Naive B cell (primary cell): ENCODE measurements around the gene EPB41L4A. TPM values are rescaled to one million over a fixed set of nuclear protein-coding genes. Genes with fewer than 3 reads are reported as not detected.
"Not testable (repeated sequence)": the region's sequence is repeated elsewhere in the genome, so short reads cannot be mapped to it uniquely, and the experiment has no call there.

ENCODE experiments used
- ATAC-seq, 2 donors: fragments of 150-1000 bp; cut with Tn5 transposase; 2 replicates each; pipeline ENCODE4 v1.10.0; 2021; ENCODE audit warnings: low read depth in 2 of 2, mild to moderate bottlenecking in 2 of 2, moderate library complexity in 2 of 2
- DNase-seq: peaks from one replicate; pipeline ENCODE4 v3.0.0; 2022
- H3K27ac Mint-ChIP-seq, 6 donors: one replicate each; pipeline ENCODE4 v1.8.0; 2020 to 2022; ENCODE audit warnings: mild to moderate bottlenecking in 6 of 6, mixed read lengths in 6 of 6, moderate library complexity in 5 of 6, inconsistent platforms in 2 of 6
- H3K27me3 Mint-ChIP-seq, 3 donors: one replicate each; pipeline ENCODE4 v1.8.0; 2021 to 2022; ENCODE audit warnings: mixed read lengths in 3 of 3, mild to moderate bottlenecking in 1 of 3
- H3K36me3 Mint-ChIP-seq, 2 donors: one replicate each; pipeline ENCODE4 v1.8.0; 2020 to 2022; ENCODE audit warnings: mixed read lengths in 2 of 2, inconsistent platforms in 1 of 2, mild to moderate bottlenecking in 1 of 2
- H3K4me1 Mint-ChIP-seq, 3 donors: one replicate each; pipeline ENCODE4 v1.8.0; 2020 to 2022; ENCODE audit warnings: mixed read lengths in 3 of 3, inconsistent platforms in 1 of 3, mild to moderate bottlenecking in 1 of 3, moderate library complexity in 1 of 3
- H3K4me3 Mint-ChIP-seq, 8 donors: one replicate each; pipeline ENCODE4 v1.8.0; 2020 to 2022; ENCODE audit warnings: mild to moderate bottlenecking in 8 of 8, mixed read lengths in 8 of 8, moderate library complexity in 8 of 8, inconsistent platforms in 2 of 8
- H3K9me3 Mint-ChIP-seq, 7 donors: one replicate each; pipeline ENCODE4 v1.8.0; 2020 to 2022; ENCODE audit warnings: mixed read lengths in 7 of 7, mild to moderate bottlenecking in 5 of 7, inconsistent platforms in 2 of 7, moderate library complexity in 1 of 7
- polyA plus RNA-seq, 6 donors: library from polyadenylated mRNA; unstranded; fragments of 300-500 nt; fragmentation: Illumina TruSeq; gene quantifications; one replicate each; pipeline ENCODE4 v1.2.3, GENCODE V29; 2021; ENCODE audit warnings: low read depth in 6 of 6

Gene EPB41L4A
- polyA plus RNA-seq, 6 donors from 2014 or later, result 0.92 to 4.7 (median 1.5) TPM

- H3K4me1 Mint-ChIP-seq, result no peaks in the 10 kb centered on the region
- no peak overlapping the region for H3K27ac Mint-ChIP-seq
- no peaks in the 10 kb centered on the region for H3K9me3 Mint-ChIP-seq
- ATAC-seq, result no peak
- no peak overlapping the region for H3K4me3 Mint-ChIP-seq
- no peaks in the 10 kb centered on the region for H3K36me3 Mint-ChIP-seq
- no peak for DNase-seq
- peaks cover 7 to 17% (median 16%) of the 10 kb centered on the region in 3 donors for H3K27me3 Mint-ChIP-seq
Observed at GRCh38 chr5:112216140-112216539, 202.9 kb downstream of the EPB41L4A start.

- ATAC-seq, result no peak
- no peak for DNase-seq
- no peaks in the 10 kb centered on the region for H3K36me3 Mint-ChIP-seq
- H3K4me3 Mint-ChIP-seq, result no peak overlapping the region
- H3K4me1 Mint-ChIP-seq, result no peaks in the 10 kb centered on the region
- H3K9me3 Mint-ChIP-seq, result peaks cover 0 to 5% (median 0%) of the 10 kb centered on the region in 7 donors
- H3K27ac Mint-ChIP-seq, result peak overlapping the region in 1 of 6 donors; percentile 54
- peaks cover 22 to 26% (median 23%) of the 10 kb centered on the region in 3 donors for H3K27me3 Mint-ChIP-seq
Observed at GRCh38 chr5:112210430-112211005, 208.6 kb downstream of the EPB41L4A start.

DNA sequence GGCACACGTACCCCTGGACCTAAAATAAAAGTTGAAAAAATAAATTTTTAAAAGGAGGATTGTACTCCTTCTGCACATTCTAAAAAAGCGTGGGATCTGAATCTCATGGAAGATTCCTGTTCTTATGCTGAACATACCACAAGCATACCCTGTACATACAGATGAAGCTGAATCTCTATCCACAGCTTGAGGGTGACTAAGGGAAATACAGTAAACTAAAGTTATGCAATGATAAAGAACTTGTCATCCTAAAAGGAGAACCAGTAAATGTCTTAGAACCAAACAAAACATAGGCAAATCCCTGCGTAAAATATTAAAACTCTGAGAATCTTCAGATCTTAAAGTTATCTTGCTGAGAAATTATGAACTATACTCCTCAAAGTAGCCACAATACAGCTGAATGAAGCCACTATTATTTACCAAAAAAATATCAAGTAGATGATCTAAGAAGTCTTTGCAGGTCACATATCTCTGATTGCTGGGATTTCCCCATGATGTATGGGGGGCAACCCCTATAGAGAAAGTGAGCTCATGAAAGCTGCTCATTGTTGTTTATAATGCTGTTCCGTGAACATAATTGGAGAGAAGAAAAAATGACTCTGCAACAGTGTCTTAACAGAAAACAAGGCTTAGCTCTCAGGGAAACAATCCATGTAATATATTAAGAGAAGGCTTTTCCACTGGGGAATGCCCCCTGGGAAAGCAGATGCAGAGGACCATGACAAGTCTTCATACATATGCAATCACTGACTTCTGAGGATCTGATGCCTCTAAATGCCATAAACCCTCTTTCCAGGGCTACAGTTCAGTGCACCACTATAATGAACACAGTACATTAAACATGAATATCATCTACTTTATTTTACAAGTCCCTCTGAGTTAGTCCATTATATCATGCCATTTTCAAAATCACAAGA, 210.1 kb downstream of the EPB41L4A start:
- H3K36me3 Mint-ChIP-seq, result peaks cover 0 to 5% of the 10 kb centered on the region in 2 donors
- peaks cover 0 to 5% (median 0%) of the 10 kb centered on the region in 7 donors for H3K9me3 Mint-ChIP-seq
- no peaks in the 10 kb centered on the region for H3K4me1 Mint-ChIP-seq
- no peak overlapping the region for H3K4me3 Mint-ChIP-seq
- H3K27ac Mint-ChIP-seq, result no peak overlapping the region
- H3K27me3 Mint-ChIP-seq, result peaks cover 27 to 30% (median 29%) of the 10 kb centered on the region in 3 donors
- DNase-seq (no peak), ATAC-seq (no peak)

DNA sequence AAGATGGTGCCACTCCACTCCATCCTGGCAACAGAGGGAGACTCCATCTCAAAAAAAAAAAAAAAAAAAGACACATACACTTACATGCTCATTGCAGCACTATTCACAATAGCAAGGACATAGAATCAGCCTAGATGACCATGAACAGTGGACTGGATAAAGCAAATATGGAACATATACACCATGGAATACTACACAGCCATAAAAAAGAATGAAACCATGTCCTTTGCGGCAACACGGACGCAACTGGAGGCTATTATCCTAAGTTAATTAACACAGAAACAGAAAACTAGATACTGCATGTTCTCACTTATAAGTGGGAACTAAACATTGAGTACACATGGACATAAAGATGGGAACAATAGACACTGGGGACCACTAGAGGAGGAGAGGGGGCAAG, 210.9 kb downstream of the EPB41L4A start:
- ATAC-seq, DNase-seq, H3K4me1 Mint-ChIP-seq: not testable (repeated sequence)

DNA sequence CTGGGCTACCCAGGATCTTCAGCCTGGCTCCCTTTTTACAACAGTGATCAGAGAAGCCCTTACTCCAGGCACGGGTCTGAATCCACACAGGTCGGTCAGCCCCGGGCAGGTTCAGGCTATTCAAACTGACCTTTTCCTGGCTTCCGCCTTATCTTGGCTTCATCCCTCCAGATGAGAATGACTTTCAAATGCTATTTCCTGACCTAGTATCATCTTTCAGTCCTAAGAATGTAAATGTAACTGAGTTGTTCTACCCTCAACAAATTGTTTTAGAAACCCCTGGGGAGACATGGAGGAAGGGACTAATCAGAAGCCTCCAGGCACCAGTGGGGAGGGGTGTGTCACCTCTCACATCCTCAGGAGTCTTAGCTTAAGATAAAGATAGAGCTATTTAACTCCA, 213.2 kb downstream of the EPB41L4A start:
- Mint-ChIP-seq H3K36me3 (peaks cover 0 to 5% of the 10 kb centered on the region in 2 donors), H3K27ac (no peak overlapping the region), H3K4me3 (no peak overlapping the region), H3K9me3 (peaks cover 0 to 5% (median 0%) of the 10 kb centered on the region in 7 donors), H3K4me1 (no peaks in the 10 kb centered on the region), H3K27me3 (peaks cover 25 to 42% (median 36%) of the 10 kb centered on the region in 3 donors)
- no peak for ATAC-seq
- no peak for DNase-seq

More for the DNA sequence above, 210.9 kb downstream of the EPB41L4A start:
- H3K4me3 Mint-ChIP-seq, result peak overlapping the region in 1 of 8 donors; percentile 16
- peaks cover 25 to 31% (median 29%) of the 10 kb centered on the region in 3 donors for H3K27me3 Mint-ChIP-seq
- not testable (repeated sequence) for H3K9me3 Mint-ChIP-seq, H3K36me3 Mint-ChIP-seq, H3K27ac Mint-ChIP-seq

- Mint-ChIP-seq H3K4me1 (peaks cover 0 to 2% (median 0%) of the 10 kb centered on the region in 3 donors), H3K4me3 (no peak overlapping the region), H3K27ac (no peak overlapping the region), H3K27me3 (peaks cover 35 to 53% (median 50%) of the 10 kb centered on the region in 3 donors), H3K9me3 (peaks cover 0 to 5% (median 0%) of the 10 kb centered on the region in 7 donors), H3K36me3 (peaks cover 5 to 6% of the 10 kb centered on the region in 2 donors)
- no peak for ATAC-seq
- no peak for DNase-seq
Observed at GRCh38 chr5:112203229-112203628, 215.8 kb downstream of the EPB41L4A start.

DNA sequence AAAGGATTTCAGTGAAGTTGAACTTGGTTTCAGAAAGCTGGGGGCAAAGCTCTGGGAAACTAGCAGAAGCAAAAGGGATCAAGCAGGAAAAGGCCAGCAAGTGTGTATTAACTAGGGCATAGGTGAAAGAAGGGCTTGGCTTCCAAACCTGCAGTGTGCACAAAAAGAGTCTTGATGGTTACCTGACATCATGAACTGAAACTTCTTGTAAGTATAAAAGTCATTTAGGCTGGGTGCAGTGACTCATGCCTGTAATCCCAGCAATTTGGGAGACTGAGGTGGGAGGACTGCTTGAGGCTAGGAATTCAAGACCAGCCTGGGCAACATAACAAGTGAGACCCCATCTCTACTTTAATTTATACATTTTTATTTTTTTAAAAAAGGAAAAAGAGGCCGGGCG, 216.4 kb downstream of the EPB41L4A start:
- H3K27me3 Mint-ChIP-seq, result peaks cover 35 to 52% (median 50%) of the 10 kb centered on the region in 3 donors
- peaks cover 0 to 4% (median 0%) of the 10 kb centered on the region in 7 donors for H3K9me3 Mint-ChIP-seq
- peaks cover 0 to 2% (median 0%) of the 10 kb centered on the region in 3 donors for H3K4me1 Mint-ChIP-seq
- peaks cover 5 to 6% of the 10 kb centered on the region in 2 donors for H3K36me3 Mint-ChIP-seq
- DNase-seq, result no peak
- no peak for ATAC-seq
- H3K4me3 Mint-ChIP-seq, result no peak overlapping the region
- H3K27ac Mint-ChIP-seq, result no peak overlapping the region

DNA sequence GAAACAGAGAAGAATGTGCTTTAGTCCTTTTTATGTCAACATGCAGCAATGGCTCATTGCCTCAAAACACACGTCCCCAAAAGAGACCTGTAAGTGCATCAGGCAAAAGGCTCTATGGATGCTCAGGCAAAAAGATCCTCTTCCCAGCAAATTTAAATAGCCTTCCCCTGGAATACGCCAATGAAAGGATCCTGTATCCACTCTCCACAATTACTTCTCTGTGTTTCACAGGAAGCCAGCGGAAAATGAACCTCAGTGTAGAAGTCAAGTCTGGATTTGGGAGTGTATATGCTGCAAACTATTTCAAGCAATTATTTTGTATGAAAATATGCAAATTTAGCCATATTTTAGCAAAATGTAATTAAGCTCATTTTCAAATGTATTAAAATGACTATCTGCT, 217.9 kb downstream of the EPB41L4A start:
- no peak overlapping the region for H3K4me3 Mint-ChIP-seq
- H3K9me3 Mint-ChIP-seq, result no peaks in the 10 kb centered on the region
- H3K36me3 Mint-ChIP-seq, result peaks cover 5 to 6% of the 10 kb centered on the region in 2 donors
- peaks cover 29 to 37% (median 35%) of the 10 kb centered on the region in 3 donors for H3K27me3 Mint-ChIP-seq
- H3K27ac Mint-ChIP-seq, result no peak overlapping the region
- DNase-seq (no peak), ATAC-seq (no peak)
- H3K4me1 Mint-ChIP-seq, result peaks cover 0 to 2% (median 0%) of the 10 kb centered on the region in 3 donors

DNA sequence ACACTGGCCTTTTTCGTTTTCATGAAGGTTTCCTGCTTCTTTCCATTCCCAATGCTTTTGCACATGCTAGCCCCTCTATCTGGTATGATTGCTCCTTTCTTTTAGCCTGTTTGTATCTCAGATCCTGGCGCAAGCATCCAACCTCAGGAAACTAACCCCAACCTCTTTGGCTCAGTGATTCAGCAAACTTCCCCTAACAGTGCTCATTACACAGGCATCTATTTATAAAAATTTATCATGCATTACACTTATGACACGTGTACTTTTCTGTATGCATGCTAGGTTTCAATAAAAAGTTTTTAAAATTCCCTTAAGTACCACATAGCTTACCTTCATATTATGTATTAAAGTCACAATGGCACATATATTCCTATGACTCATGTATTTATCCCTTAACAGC, 218.9 kb downstream of the EPB41L4A start:
- no peak for DNase-seq

DNA sequence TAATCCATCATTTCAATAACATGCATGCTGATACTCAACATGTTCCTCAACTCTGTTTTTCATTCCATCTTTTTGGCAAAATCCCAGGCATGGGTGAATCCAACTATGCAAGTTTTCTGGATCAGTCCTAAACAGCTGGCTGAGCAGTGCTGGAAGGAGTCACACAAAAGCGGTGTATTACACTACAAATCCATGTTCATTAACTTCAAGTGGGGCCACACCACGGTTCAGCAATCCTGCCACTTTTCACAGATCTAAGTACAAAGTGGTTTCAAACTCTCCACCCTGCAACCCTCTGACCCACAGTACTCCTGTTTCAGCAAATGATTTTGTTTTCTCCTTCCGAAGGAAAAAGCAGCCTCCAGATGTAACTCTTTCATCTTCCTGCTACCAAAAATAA, 222.5 kb downstream of the EPB41L4A start:
- DNase-seq, result no peak
- Mint-ChIP-seq H3K27ac (no peak overlapping the region), H3K27me3 (peaks cover 11 to 19% (median 14%) of the 10 kb centered on the region in 3 donors), H3K4me1 (peaks cover 0 to 2% (median 0%) of the 10 kb centered on the region in 3 donors), H3K9me3 (no peaks in the 10 kb centered on the region), H3K4me3 (no peak overlapping the region), H3K36me3 (peaks cover 0 to 6% of the 10 kb centered on the region in 2 donors)
- no peak for ATAC-seq

More for the DNA sequence above, 218.9 kb downstream of the EPB41L4A start:
- H3K36me3 Mint-ChIP-seq, result peaks cover 5 to 6% of the 10 kb centered on the region in 2 donors
- peak overlapping the region in 2 of 6 donors; percentile 16 to 43 for H3K27ac Mint-ChIP-seq
- H3K27me3 Mint-ChIP-seq, result peaks cover 23 to 30% (median 28%) of the 10 kb centered on the region in 3 donors
- peaks cover 0 to 2% (median 0%) of the 10 kb centered on the region in 3 donors for H3K4me1 Mint-ChIP-seq
- peak overlapping the region in 1 of 8 donors; percentile 17 for H3K4me3 Mint-ChIP-seq
- H3K9me3 Mint-ChIP-seq, result no peaks in the 10 kb centered on the region
- no peak for ATAC-seq

- Mint-ChIP-seq H3K4me1 (peaks cover 0 to 2% (median 0%) of the 10 kb centered on the region in 3 donors), H3K36me3 (peaks cover 0 to 6% of the 10 kb centered on the region in 2 donors), H3K27me3 (peaks cover 11 to 19% (median 15%) of the 10 kb centered on the region in 3 donors), H3K4me3 (no peak overlapping the region), H3K9me3 (no peaks in the 10 kb centered on the region), H3K27ac (no peak overlapping the region)
- ATAC-seq, result no peak
- no peak for DNase-seq
Observed at GRCh38 chr5:112195924-112196323, 223.2 kb downstream of the EPB41L4A start.

DNA sequence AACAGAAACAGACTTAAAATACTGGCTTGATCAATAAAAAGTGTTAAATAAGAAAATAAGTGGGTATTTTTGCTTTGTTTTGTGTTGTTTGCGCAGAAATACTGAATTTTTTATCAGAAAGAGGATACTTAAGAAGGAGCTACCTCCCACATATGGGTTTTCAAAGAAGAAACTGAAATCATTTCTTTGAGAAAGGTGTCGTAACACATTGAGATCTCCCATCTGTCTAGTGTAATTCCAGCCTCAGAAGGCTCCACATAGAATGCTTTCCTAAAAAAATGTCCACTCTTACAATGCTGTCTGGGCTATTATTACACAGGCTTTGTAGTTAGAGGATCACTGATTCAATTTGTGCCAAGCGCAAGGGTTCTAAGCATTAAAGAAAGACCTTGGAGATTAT, 226.2 kb downstream of the EPB41L4A start:
- H3K9me3 Mint-ChIP-seq, result no peaks in the 10 kb centered on the region
- no peaks in the 10 kb centered on the region for H3K4me1 Mint-ChIP-seq
- no peaks in the 10 kb centered on the region for H3K36me3 Mint-ChIP-seq
- ATAC-seq (no peak), DNase-seq (no peak)
- peaks cover 15 to 25% (median 22%) of the 10 kb centered on the region in 3 donors for H3K27me3 Mint-ChIP-seq
- no peak overlapping the region for H3K27ac Mint-ChIP-seq
- no peak overlapping the region for H3K4me3 Mint-ChIP-seq

DNA sequence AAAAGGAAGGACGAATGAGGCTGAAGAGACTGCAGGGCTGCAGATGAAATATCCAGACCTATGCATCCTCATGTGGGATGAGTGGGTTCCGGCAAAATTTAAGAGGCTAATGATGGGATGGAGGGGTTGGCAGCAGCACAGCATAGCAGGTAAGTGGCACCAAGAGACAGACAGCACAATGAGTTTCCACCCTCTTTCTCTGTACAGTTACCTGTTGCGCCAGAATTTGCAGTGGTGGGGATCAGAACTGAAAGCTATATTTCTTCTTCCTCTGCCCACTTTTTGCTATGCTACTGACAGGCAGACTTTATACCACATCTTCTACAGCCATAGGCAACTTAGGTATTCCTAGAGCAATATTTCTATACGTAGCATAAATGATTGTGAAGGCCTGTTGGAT, 227.0 kb downstream of the EPB41L4A start:
- H3K4me1 Mint-ChIP-seq, result no peaks in the 10 kb centered on the region
- no peak for DNase-seq
- H3K9me3 Mint-ChIP-seq, result no peaks in the 10 kb centered on the region
- ATAC-seq, result no peak
- no peak overlapping the region for H3K27ac Mint-ChIP-seq
- peaks cover 15 to 31% (median 22%) of the 10 kb centered on the region in 3 donors for H3K27me3 Mint-ChIP-seq
- H3K36me3 Mint-ChIP-seq, result no peaks in the 10 kb centered on the region
- no peak overlapping the region for H3K4me3 Mint-ChIP-seq
